HEK293 (cell line): ENCODE data around the gene NAGPA.
"Not testable (repeated sequence)": the region's sequence is repeated elsewhere in the genome, so short reads cannot be mapped to it uniquely, and the experiment has no call there.

Experiments
- CTCF ChIA-PET: fragments of 350-600 bp; formaldehyde crosslinking; extraction: SDS; loops from one replicate; lab custom pipeline; 2021; ENCODE audit warnings: antibody characterized with exemption; lab: Yijun Ruan, JAX
- POLR2A ChIA-PET: fragments of 300-600 bp; formaldehyde crosslinking; extraction: SDS; loops from one replicate; lab custom pipeline; 2020; ENCODE audit warnings: antibody characterized with exemption, inconsistent platforms; lab: Yijun Ruan, JAX
- H3K27ac ChIP-seq: fragments of 200-500 bp; sonication (Bioruptor generic); 2 replicates; pipeline ENCODE4 v1.5.1; 2014; ENCODE audit warnings: low read depth, low read length, control low read depth, inconsistent platforms; ENCODE audit errors: extremely low read depth
- H3K36me3 ChIP-seq, 2 experiments: fragments of 200-500 bp in 1 of 2; sonication (Bioruptor generic) in 1 of 2; 1 replicate in 1 of 2; 2 replicates in 1 of 2; pipeline ENCODE4 v1.5.1; 2014 to 2017; ENCODE audit warnings: inconsistent platforms in 2 of 2, low read length in 2 of 2; ENCODE audit not compliant: control insufficient read depth in 2 of 2, insufficient read depth in 1 of 2
- H3K4me1 ChIP-seq: fragments of 200-500 bp; sonication (Bioruptor generic); 2 replicates; pipeline ENCODE4 v1.5.1; 2014; ENCODE audit warnings: mild to moderate bottlenecking, low read length, inconsistent platforms; ENCODE audit not compliant: control insufficient read depth, insufficient read depth
- H3K4me3 ChIP-seq: 2 replicates; pipeline ENCODE4 v1.5.1; 2011; ENCODE audit warnings: low read depth, mild to moderate bottlenecking, control low read depth, low read length, moderate library complexity
- H3K9me3 ChIP-seq: fragments of 200-500 bp; sonication (Bioruptor generic); 2 replicates; pipeline ENCODE4 v1.5.1; 2014; ENCODE audit warnings: low read depth, low read length, inconsistent platforms; ENCODE audit not compliant: control insufficient read depth, insufficient read depth
- EGR2 ChIP-seq: fragments of 450-650 bp; formaldehyde crosslinking; IDR thresholded peaks from 2 replicates; pipeline ENCODE4 v1.5.1; 2016; ENCODE audit warnings: low read depth, missing biosample characterization, missing genetic modification characterization
- GLIS1 ChIP-seq: fragments of 450-650 bp; formaldehyde crosslinking; IDR thresholded peaks from 2 replicates; pipeline ENCODE4 v1.5.1; 2016; ENCODE audit warnings: missing biosample characterization, missing genetic modification characterization
- ZBTB17 ChIP-seq: fragments of 450-650 bp; formaldehyde crosslinking; IDR thresholded peaks from 2 replicates; pipeline ENCODE4 v1.5.1; 2016; ENCODE audit warnings: missing biosample characterization, missing genetic modification characterization
- ZFHX2 ChIP-seq: fragments of 450-650 bp; formaldehyde crosslinking; conservative IDR thresholded peaks from 2 replicates; pipeline ENCODE4 v1.5.1; 2016; ENCODE audit warnings: missing biosample characterization, missing genetic modification characterization
- ZNF174 ChIP-seq: fragments of 450-650 bp; formaldehyde crosslinking; IDR thresholded peaks from 2 replicates; pipeline ENCODE4 v1.5.0; 2017; ENCODE audit warnings: missing biosample characterization, mild to moderate bottlenecking, missing genetic modification characterization
- ZNF341 ChIP-seq: fragments of 450-650 bp; formaldehyde crosslinking; IDR thresholded peaks from 2 replicates; pipeline ENCODE4; 2016; ENCODE audit warnings: low read depth, missing biosample characterization, missing genetic modification characterization
- ZNF391 ChIP-seq: fragments of 450-650 bp; formaldehyde crosslinking; IDR thresholded peaks from 2 replicates; pipeline ENCODE4 v1.5.1; 2016; ENCODE audit warnings: low read depth, missing biosample characterization, missing genetic modification characterization, borderline replicate concordance
- ZNF558 ChIP-seq: fragments of 450-650 bp; formaldehyde crosslinking; IDR thresholded peaks from 2 replicates; pipeline ENCODE4 v1.5.1; 2016; ENCODE audit warnings: missing biosample characterization, missing genetic modification characterization
- ZNF596 ChIP-seq: fragments of 450-650 bp; IDR thresholded peaks from 2 replicates; pipeline ENCODE4 v1.5.0; 2018; ENCODE audit warnings: missing biosample characterization, mild to moderate bottlenecking, missing genetic modification characterization, moderate library complexity
- TF ChIP-seq, protein P1 (sequence below): fragments of 450-650 bp; formaldehyde crosslinking; IDR thresholded peaks from 2 replicates; pipeline ENCODE4 v1.5.1; 2016; ENCODE audit warnings: missing biosample characterization, missing genetic modification characterization, low read depth

The NAGPA gene

DNA sequence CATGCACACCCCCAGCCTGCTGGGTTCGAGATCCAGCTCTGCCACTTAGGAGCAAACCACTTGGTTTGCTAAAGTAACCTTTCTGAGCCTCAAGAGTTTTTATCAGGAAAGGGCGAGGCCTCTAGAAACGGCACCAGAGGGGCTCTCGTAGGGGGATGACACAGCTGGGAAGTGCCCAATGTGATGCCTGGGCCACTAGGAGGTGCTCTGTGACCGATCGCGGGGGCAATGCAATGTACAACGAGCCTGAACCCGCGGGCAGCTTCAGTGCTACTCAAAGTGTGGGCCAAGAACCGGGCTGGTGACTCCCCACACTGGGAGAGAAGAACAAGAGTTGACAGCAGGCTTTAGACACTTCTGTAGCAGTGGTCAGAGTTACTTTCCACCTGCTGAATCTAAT, 22.6 kb upstream of the NAGPA start (continued):
- TF ChIP-seq, protein P1, sequence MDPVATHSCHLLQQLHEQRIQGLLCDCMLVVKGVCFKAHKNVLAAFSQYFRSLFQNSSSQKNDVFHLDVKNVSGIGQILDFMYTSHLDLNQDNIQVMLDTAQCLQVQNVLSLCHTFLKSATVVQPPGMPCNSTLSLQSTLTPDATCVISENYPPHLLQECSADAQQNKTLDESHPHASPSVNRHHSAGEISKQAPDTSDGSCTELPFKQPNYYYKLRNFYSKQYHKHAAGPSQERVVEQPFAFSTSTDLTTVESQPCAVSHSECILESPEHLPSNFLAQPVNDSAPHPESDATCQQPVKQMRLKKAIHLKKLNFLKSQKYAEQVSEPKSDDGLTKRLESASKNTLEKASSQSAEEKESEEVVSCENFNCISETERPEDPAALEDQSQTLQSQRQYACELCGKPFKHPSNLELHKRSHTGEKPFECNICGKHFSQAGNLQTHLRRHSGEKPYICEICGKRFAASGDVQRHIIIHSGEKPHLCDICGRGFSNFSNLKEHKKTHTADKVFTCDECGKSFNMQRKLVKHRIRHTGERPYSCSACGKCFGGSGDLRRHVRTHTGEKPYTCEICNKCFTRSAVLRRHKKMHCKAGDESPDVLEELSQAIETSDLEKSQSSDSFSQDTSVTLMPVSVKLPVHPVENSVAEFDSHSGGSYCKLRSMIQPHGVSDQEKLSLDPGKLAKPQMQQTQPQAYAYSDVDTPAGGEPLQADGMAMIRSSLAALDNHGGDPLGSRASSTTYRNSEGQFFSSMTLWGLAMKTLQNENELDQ (tag by site-specific recombination), result no peak
- TF ChIP-seq, all 188 proteins: peak for 3

DNA sequence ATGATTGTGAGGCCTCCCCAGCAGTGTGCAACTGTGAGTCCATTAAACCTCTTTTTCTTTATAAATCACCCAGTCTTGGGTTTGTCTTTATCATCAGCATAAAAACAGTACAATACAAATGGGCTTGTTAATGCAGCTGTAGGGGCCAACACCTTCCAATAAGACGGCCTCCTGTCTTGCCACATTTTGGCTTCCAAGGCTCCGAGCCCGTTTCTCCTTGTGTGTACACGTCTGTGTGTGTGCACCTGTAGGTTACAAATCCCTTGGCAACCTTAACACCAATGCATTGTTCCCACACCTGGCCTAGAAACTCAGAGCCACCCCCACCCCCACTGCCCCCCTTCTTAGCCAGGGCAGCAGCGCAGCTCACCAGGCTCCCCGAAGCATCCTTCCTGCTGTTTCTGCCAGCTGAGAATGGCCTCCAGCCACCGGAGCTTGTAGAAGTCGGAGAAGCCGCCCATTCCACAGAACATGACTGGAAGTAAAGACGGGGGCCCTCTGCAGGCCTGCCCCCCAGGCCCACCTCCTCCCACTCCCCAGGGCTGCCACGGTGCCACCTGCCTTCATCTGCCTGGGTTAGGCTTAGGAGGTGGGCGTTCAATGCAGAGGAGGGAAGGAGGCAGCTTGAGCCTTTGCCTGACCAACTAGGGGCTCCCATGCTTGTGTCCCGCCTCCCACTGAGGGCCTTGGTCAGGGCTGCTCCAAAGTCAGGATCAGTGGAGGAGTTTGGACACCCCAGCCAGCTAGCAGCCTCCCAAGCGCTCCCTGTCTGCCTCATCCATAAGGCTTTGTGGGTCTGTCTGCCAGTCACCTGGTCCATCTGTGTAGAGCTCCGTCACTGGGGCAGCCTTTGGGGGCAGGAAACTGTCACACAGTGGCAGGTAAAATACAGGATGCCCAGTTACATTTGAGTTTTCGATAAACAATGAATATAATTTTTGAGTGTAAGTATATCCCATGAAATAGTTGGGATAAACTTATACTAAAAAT, 21.4 kb upstream of the NAGPA start:
- Histone ChIP-seq H3K4me3 (no peak overlapping the region), H3K27ac (no peak overlapping the region), H3K36me3 (no peaks in the 10 kb centered on the region), H3K9me3 (no peaks in the 10 kb centered on the region), H3K4me1 (no peaks in the 10 kb centered on the region)
- ChIA-PET POLR2A (interaction anchor here (0.6 kb wide), 1 partner anchor 424 kb away, joined by 6 read pairs; no protein-coding TSS in a partner anchor), CTCF (interaction anchor here (0.5 to 2.2 kb wide), 5 partner anchors 19 to 661 kb away, joined by 3 to 7 read pairs (median 3); no protein-coding TSS in a partner anchor)
- TF ChIP-seq GLIS1 (tag by site-specific recombination) (no peak), ZNF391 (tag by site-specific recombination) (no peak), ZBTB17 (tag by site-specific recombination) (no peak), ZNF558 (tag by site-specific recombination) (no peak), ZNF174 (tag by site-specific recombination) (no peak), EGR2 (tag by site-specific recombination) (peak; percentile 74), ZFHX2 (tag by site-specific recombination) (peak; percentile 81)

DNA sequence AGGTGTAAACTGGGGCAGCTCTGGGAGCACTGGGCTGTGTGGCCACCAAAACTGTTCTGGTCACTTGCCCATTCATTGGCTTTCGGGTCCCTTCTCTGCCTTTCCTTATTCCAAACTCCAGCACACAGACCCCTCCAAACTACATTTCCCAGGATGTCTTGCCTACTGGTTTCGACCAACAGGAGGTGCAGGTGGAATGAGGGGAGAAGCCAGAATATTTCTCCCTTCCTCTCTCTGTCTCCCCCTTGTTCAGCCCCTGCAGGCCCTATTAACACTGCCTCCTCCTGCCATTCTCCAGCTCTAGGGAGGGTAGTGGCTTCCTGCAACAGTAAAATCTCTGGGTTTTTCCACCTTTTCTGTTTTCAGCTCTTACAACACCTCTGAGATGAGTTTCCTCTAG, 13.2 kb upstream of the NAGPA start:
- Histone ChIP-seq H3K27ac (no peak overlapping the region), H3K36me3 (no peaks in the 10 kb centered on the region), H3K9me3 (no peaks in the 10 kb centered on the region), H3K4me3 (no peak overlapping the region), H3K4me1 (no peaks in the 10 kb centered on the region; the same call in 1 of the 2 replicates)
- CTCF ChIA-PET, result interaction anchor here (1.9 kb wide), 1 partner anchor 10 kb away, joined by 8 read pairs; no protein-coding TSS in a partner anchor
- TF ChIP-seq ZNF341 (tag by site-specific recombination) (no peak), ZNF596 (no peak)
- POLR2A ChIA-PET, result no interaction called here

DNA sequence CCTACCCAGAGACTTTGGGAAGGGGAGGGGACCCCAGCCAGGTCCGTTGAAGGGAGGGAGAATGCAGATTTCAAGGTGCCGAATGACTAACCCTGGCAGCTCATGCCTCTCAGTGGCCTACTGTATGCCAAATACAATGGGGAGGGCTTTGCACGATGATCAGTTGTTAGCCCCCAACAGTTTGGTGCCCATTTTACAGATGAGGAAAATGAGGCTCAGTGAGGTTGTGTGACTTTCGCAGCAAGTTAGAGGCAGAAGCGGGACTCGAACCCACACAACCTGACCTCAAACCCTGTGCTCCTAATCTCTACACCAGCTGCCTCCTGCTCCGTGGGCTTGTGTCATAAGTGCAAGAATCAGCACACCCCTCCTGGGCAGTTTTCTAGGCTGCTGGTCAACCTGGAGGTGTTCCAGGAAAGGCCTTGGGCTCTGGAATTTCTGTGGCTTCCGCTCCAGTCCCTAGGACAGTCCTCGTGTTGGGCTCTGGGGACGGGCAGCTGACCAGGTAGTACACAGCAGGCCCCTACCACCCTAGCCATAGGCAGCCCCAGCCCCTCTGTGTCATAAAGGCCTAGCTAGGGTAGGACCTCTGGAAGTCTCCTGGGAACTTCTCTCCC, 11.9 kb upstream of the NAGPA start:
- no peak overlapping the region for H3K4me3 ChIP-seq
- TF ChIP-seq, protein P1 (tag by site-specific recombination), result no peak
- H3K27ac ChIP-seq, result no peak overlapping the region
- no peaks in the 10 kb centered on the region for H3K9me3 ChIP-seq
- ChIA-PET POLR2A (no interaction called here), CTCF (interaction anchor here (2.2 kb wide), 1 partner anchor 12 kb away, joined by 12 read pairs; no protein-coding TSS in a partner anchor)
- no peaks in the 10 kb centered on the region; the same call in 1 of the 2 replicates for H3K4me1 ChIP-seq
- H3K36me3 ChIP-seq, result no peaks in the 10 kb centered on the region

DNA sequence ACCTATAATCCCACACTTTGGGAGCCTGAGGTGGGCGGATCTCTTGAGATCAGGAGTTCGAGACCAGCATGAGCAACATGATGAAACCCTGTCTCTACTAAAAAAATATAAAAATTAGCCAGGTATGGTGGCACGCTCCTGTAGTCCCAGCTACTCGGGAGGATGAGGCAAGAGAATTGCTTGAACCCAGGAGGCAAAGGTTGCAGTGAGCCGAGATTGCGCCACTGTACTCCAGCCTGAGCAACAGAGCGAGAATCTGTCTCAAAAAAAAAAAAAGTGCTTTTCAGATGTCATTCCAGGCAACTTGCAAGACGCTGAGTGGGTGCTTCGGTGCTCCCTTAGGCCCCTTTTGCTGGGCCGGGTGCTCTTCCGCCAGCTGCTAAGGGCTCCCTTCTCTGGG, 10.8 kb upstream of the NAGPA start:
- H3K27ac ChIP-seq, H3K9me3 ChIP-seq, H3K4me3 ChIP-seq, H3K36me3 ChIP-seq, POLR2A ChIA-PET, H3K4me1 ChIP-seq: not testable (repeated sequence)
- CTCF ChIA-PET, result interaction anchor here (0.7 to 2.2 kb wide), 2 partner anchors 13 to 366 kb away, joined by 7 to 12 read pairs; no protein-coding TSS in a partner anchor
